ENCODE data around the gene PTEN. TPM values are rescaled to one million over a fixed set of nuclear protein-coding genes. Genes with fewer than 3 reads are reported as not detected.
A peak's percentile ranks its signal among the peaks of the same experiment; 100 is the strongest.

The PTEN gene
- total and polyA plus RNA-seq, 12 donors: 35.7 to 179 (median 89.8) TPM

DNA sequence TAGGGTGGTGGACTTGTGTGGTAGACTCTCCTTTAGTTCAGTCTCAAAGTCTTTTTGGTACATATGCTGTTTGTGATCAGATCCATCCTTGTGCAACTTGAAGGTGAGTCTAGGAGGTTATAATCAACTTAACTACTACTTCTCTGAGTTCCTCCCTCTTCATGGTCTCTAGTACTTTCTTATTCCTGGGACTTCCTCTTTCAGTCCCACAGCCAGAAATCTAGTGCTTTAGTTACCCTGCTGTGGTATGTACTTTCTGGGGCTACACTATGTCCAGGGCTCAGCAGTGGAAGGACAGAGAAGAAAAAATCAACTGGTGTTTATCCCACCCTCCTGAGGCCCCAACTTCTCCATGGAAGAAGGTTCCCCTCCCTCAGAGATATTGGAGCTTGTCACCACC is 26.0 kb upstream of the PTEN start:
- Histone ChIP-seq H3K4me3 (no peak overlapping the region), H3K27ac (no peak overlapping the region), H3K27me3 (no peaks in the 10 kb centered on the region), H3K9me3 (replicated peaks in 1 of 3) (no peaks in the 10 kb centered on the region), H3K4me1 (replicated peaks in 1 of 2) (no peaks in the 10 kb centered on the region), H3K36me3 (replicated peaks in 1 of 2) (no peaks in the 10 kb centered on the region)
- no peak for DNase-seq
- TF ChIP-seq POLR2A (IDR thresholded peaks at IDR 0.05): no peak
- TF ChIP-seq, protein P1, sequence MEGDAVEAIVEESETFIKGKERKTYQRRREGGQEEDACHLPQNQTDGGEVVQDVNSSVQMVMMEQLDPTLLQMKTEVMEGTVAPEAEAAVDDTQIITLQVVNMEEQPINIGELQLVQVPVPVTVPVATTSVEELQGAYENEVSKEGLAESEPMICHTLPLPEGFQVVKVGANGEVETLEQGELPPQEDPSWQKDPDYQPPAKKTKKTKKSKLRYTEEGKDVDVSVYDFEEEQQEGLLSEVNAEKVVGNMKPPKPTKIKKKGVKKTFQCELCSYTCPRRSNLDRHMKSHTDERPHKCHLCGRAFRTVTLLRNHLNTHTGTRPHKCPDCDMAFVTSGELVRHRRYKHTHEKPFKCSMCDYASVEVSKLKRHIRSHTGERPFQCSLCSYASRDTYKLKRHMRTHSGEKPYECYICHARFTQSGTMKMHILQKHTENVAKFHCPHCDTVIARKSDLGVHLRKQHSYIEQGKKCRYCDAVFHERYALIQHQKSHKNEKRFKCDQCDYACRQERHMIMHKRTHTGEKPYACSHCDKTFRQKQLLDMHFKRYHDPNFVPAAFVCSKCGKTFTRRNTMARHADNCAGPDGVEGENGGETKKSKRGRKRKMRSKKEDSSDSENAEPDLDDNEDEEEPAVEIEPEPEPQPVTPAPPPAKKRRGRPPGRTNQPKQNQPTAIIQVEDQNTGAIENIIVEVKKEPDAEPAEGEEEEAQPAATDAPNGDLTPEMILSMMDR (IDR thresholded peaks at IDR 0.05): no peak
- intact Hi-C loops (cut with DNase I): no loop called here

DNA sequence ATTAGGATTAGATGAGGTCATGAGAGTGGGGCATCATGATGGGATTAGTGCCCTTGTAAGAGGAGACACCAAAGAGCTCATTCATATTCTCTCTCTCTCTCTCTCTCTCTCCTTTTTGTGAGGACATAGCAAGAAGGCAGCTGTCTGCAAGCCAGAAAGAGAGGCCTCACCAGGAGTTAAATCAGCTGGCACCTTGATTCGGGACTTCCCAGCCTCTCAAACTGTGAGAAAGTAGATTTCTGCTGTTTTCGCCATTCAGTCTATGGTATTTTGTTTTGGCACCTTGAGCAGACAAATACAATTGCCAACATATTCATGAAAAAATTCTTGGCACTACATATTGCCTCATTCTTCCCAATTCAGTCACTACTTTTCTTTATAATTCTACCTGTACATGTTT is 24.8 kb upstream of the PTEN start:
- H3K9me3 ChIP-seq (replicated peaks in 1 of 3): no peaks in the 10 kb centered on the region
- TF ChIP-seq POLR2A (IDR thresholded peaks at IDR 0.05): no peak
- TF ChIP-seq, protein P1 (IDR thresholded peaks at IDR 0.05): no peak
- H3K27me3 ChIP-seq: no peaks in the 10 kb centered on the region
- no peak overlapping the region for H3K4me3 ChIP-seq
- H3K27ac ChIP-seq: no peak overlapping the region
- no peaks in the 10 kb centered on the region for H3K36me3 ChIP-seq (replicated peaks in 1 of 2)
- intact Hi-C loops (cut with DNase I): no loop called here
- 79 to 89% (median 87%) methylated on average over 2 of the region's 2 CpGs for WGBS, 4 donors
- no peaks in the 10 kb centered on the region for H3K4me1 ChIP-seq (replicated peaks in 1 of 2)
- no peak for DNase-seq

DNA sequence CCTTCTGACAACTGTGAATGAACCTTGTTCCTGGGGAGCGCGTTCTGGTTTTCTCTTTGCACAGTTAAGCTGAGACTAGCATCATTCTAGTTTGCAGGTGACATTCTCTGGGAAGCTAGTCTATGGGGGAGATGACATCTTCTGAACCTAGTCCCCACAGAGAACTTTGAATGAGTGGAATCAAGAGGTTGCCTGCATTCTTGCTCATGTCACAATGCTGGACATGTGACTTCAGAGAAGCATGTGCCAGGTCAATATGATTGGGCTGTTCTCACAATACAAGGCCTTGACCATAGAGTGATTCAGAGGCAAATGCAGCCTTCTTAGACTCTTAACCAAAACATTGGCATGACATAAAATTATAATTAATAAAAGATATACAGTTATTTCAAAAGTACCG is 22.2 kb upstream of the PTEN start:
- Histone ChIP-seq H3K4me3 (no peak overlapping the region), H3K27me3 (no peaks in the 10 kb centered on the region), H3K36me3 (replicated peaks in 1 of 2) (no peaks in the 10 kb centered on the region), H3K4me1 (replicated peaks in 1 of 2) (no peaks in the 10 kb centered on the region), H3K9me3 (replicated peaks in 1 of 3) (no peaks in the 10 kb centered on the region), H3K27ac (no peak overlapping the region)
- TF ChIP-seq, protein P1 (IDR thresholded peaks at IDR 0.05): no peak
- no peak for TF ChIP-seq POLR2A (IDR thresholded peaks at IDR 0.05)
- intact Hi-C loops (cut with DNase I): loop anchor here in 1 of 2 donors (10.0 kb wide), 1 partner anchor 564 kb away; no protein-coding TSS in a partner anchor
- peak in 3 of 7 donors; percentile 32 to 64 (median 61) for DNase-seq
- WGBS, 4 donors: 77 to 84% (median 82%) methylated on average over 3 of the region's 3 CpGs

GRCh38 chr10:87842220-87842641 is 21.2 kb upstream of the PTEN start:
- 93 to 100% (median 97%) methylated on average over 1 of the region's 1 CpG for WGBS, 4 donors
- Histone ChIP-seq H3K27me3 (no peaks in the 10 kb centered on the region), H3K4me1 (replicated peaks in 1 of 2) (no peaks in the 10 kb centered on the region), H3K4me3 (no peak overlapping the region), H3K36me3 (replicated peaks in 1 of 2) (no peaks in the 10 kb centered on the region), H3K27ac (no peak overlapping the region), H3K9me3 (replicated peaks in 1 of 3) (no peaks in the 10 kb centered on the region)
- DNase-seq: no peak
- intact Hi-C loops (cut with DNase I): loop anchor here in 1 of 2 donors (10.0 kb wide), 1 partner anchor 563 kb away; no protein-coding TSS in a partner anchor
- TF ChIP-seq, protein P1 (IDR thresholded peaks at IDR 0.05): no peak
- TF ChIP-seq POLR2A (IDR thresholded peaks at IDR 0.05): no peak

All from adrenal gland (tissue), 12 donors.